GM21786 (cell line): ENCODE measurements around the gene HSPB3.
A peak's percentile ranks its signal among the peaks of the same experiment; 100 is the strongest.
"Not testable (repeated sequence)": the region's sequence is repeated elsewhere in the genome, so short reads cannot be mapped to it uniquely, and the experiment has no call there.

Experiments
- ATAC-seq: cut with Tn5 transposase; IDR thresholded peaks from one replicate; pipeline ENCODE4 v1.9.1; 2021; ENCODE audit not compliant: unreplicated experiment

HSPB3 gene

DNA sequence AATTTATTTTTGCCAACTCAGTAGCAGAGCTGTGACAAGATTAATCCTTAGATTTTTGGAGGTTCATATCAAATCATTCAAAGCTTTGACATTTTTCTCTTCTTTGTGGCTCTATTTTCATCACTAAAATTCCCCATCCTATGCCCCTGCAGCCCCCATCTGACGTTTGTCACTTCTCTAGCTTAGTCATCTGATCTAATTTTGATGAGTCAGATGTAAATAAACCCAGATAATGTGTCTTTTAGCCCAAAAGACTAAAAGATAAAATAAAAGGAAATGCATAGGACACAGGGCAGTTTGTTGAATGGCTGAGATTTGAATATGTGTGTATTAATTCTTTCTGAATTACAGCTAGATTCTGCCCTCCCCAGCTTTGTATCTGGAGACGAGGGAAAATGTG lies 897 bp upstream of the HSPB3 start:
- ATAC-seq = no peak

DNA sequence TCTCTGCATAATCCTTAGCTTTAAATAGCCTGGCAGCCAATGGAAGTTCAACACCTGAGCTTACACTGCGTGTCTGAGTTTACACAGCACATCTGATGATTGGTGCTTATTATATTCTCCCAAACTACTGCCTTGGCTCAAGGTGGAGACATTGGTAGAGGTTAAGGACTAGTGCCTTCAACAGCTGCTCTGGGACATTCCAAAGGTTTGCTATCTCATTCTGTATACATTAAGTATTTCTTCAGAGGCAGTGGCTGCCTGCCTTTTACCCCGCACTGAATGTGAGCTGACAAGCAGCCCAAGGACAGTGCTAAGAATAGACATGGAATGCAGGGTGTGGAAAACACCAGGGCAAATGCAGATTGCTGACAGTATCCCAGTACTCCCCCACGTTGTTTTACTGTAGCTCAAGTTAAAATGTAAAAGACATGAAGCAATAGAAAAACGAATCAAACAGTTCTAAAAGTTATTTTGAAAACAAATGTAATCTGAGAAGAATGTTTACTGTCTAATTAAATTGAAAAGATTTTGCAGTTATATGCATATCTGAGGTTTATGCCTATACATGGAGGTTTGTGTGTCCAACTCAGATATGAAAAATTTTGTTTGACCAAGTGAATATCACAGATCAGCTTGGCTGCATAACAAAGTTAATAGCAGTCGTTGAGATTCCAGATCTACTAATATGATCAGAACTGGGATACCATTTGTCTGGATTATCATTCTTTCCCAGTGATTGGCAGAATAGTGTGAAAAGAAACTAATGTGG lies 1.8 kb downstream of the HSPB3 start:
- ATAC-seq = no peak

DNA sequence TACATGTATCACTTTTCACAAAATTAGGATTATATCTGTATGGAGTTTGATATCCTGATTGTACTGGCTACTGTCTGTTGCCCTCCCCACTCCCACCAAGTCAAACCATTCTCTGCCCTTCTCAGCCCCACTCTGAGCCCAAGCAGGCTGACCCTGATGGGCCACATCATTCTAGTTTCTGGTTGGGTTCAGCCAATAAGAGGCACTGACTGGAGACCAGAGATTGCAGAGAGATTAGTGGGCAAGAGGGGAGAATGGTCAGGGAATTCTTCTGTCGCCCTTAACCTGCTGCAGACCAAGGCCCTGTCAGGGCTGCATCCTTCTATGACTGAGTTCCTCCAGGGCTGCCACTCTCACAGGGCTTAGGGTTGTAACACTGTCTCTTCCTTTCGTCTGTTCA lies 2.7 kb downstream of the HSPB3 start:
- ATAC-seq = no peak

DNA sequence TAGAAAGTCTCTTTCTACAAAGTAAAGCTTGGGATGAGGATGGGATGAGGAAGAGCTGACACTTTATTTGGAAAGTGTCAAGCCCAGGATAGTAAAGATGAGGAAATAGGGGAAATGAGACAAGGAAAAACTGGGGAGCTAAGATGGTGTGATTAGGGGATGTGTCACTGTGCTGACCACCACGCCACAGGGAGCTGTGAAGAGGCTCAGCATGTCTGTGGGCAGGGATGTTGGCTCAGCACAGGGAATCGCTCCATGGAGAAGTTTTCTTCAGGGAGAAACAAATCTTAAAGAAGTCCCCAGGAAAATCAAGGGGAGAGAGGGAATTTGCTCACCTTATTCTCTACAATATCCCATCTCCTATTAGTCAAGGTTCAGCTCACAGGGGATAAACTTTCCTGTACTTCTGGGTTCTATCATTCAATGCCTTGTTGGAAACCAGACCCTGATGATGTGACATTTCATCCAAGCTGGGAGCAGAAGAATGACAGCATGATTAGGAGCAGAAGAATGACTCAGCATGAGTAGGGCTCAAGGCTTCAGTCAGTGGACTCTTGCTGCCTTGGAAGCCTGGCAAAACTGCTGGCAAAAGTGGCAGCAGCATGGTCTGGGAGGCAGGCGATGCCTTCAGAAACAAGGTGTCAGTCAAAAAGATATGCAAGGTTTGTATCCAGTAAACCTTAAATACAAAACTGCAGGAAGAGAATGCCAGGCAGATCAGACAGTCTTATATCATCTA lies 4.9 kb downstream of the HSPB3 start:
- no peak for ATAC-seq

DNA sequence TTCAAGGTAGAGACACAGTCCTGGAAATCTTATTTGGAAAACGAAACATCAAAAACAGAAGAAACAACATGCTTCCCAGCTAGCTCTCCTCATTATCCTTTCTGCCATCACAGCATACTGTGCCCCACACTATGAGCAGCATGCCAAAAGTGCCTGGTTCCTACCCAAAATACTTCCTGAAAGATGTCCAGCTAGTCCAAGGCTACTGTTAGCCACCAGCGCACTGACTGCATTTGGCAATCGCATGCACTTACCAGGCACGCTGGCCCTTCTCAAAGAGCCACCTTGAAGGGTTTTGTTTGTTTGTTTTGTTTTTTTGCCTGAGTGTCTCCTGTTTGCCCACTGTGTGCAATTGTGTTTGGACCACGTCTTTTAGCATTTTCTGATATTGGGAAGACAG lies 6.8 kb downstream of the HSPB3 start:
- ATAC-seq = no peak

DNA sequence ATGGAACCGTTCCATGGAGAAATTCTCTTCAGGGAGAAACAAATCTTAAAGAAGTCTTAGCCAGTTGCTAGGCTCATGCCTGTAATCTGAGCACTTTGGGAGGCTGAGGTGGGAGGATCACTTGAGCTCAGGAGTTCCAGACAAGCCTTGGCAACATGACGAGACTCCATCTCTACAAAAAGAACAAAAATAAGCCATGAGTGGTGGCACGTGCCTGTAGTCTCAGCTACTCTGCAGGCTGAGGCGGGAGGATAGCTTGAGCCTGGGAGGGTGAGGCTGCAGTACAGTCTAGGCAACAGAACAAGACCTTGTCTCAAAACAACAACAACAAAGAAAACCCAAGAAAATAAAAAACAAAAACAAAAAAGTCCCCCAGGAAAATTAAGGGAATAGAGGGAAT lies 8.2 kb downstream of the HSPB3 start:
- ATAC-seq = no peak

DNA sequence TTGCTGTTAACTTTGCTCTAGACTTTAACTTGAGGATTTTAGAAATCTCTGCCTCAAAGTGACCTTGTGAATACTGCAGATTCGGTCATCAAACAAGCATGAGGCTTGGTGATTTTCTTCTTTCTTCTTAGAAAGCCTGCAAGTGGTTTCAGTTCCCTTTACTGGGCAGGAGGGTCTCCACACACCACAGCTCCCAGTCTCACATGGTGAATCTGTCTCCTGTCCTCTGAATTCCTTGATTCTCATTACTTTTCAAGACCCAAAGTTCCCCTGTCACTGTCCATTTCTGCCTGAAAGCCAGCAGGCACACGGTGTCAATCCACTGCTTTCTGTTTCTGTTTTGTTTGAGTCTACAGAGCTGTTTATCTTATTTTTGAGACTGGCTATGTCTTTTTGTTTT lies 14.1 kb downstream of the HSPB3 start:
- peak; percentile 81 for ATAC-seq

DNA sequence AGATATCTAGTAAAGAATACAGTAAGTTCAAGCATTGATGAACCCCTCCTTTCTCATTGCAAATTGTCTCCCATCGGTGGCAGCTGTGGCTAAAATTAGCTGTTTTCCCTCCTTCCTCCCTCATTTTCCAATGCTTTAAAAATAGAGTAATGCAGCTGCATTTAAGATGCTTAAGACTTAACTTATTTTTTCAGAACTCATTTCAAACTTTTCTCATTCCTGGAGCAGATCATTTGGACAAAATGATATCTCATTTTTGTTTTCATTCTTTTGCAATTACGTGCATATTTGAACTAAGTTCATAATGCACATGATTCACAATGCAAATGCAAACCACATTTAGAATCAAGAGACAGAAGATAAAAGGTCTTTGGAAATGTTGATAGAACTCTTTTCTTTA lies 14.6 kb downstream of the HSPB3 start:
- no peak for ATAC-seq

DNA sequence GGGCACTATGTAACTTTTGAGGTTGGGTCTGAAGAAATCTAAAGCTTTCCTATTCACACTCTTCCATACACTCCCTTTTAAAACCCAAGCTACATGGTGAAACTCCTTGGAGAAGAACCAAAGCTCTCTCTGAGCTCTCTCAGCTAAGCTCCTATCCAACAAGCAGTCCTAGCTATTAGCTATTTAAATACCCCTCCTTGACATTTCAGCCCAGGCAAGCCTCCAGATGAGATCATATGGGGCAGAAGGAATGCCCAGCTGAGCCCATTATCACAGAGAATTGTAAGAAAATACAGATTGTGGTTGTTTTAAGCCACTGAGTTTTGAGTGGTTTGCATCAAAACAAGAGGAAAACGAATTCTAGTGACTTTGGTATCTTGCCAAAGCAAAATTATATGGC lies 15.2 kb downstream of the HSPB3 start:
- no peak for ATAC-seq

DNA sequence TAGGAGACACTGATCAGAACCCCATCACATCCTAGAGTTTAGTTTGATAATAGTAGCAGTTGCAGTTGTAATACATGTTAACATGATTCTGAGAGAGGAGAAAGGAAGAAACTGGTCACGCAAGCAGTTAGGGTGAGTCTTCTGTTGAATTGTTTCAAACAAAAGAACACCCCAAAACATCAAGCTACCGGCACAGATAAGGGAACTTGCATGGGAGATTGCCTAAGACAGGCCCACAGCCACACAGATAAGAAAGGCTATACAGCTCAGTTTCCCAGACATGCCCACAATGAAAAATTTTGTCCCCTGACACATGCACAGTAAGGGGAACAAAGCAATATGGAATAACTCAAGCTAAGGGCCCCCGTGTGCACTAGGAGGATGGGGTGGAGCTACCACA lies 15.9 kb downstream of the HSPB3 start:
- no peak for ATAC-seq

DNA sequence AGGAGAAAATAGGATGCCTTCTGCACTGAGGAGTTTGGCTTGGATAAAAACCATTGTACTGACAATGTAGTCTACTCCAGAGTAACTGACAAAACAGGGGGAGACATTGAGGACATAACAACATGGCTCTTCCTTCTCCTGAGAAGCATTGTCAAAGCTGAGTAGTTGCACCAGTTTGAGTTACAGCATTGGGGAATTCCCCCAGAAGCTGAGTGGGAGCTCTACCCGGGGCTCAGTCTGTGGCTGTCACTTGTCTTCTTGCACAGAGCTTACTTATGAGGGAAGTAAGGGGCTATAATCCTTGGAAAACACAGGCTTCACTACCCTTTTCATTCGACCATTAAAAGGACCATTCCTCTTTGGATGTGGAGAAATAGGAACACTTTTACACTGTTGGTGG lies 21.2 kb downstream of the HSPB3 start:
- ATAC-seq = no peak

DNA sequence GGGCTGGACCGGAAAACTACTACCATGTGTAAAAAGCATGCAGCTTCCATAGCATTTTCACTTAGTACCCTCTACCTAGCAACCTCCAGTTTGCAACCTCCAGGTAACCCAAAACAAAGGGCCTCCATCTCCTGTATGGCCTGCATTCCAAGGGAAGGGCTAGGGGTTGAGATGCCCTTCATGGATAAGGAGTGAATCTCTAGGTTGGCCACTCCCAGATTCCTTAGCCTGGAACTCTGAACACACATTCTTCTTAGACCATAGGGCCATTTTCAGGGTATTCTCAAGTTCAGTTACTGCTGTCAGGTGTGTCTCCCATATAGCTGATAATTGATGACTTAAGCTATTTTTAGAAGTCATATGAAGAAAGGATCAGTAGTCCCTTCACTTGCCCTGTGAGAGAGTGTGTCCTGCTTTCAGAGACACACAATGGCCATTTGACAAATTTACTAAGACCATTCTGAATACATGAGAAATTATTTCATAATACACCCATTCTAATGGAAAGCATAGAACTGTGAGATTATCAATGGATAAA lies 22.5 kb downstream of the HSPB3 start:
- no peak for ATAC-seq

DNA sequence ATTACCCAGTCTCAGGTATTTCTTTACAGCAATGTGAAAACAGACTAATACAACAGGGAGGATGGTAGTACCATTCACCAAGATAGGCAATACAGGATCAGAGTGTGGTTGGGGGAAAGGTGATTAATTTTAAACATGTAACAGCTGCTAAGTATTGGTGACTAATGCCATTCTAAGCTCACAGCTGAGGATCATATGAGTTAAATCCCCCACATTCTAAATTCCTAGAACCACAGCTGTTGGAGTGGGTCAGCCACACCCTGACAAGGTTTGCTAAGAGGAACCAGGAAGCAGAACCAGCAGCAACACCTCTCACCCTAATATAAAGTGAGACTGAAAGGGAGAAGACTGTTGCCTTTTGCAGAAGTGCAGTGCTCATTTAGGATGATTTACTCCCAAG lies 24.8 kb downstream of the HSPB3 start:
- ATAC-seq = no peak

DNA sequence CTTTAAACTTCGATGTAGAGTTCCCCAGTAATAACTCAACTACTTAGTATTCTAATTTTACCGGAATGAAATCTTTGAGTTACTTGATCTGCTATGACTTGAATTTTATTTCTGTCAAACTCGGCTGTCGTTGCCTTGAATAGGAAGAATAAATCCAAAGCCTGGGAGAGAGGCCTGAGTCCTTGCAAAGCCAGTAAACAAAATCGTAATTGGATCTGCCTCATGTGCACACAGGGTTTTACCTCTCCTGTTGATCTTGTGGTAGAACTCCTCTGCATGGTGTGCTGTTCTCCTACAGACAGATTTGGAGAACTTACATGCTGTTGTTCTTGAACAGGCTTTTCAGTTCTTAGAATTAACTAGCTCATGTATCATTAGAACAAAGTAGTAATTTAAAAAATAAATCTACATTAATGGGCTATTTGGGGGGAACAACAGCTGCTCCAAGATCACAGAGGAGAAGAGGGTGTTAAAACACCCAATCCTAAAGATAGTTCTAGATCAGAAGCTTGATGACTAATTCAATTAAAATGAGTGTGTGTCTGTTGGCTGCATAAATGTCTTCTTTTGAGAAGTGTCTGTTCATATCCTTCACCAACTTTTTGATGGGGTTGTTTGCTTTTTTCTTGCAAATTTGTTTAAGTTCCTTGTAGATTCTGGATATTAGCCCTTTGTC lies 28.9 kb downstream of the HSPB3 start:
- no peak for ATAC-seq

DNA sequence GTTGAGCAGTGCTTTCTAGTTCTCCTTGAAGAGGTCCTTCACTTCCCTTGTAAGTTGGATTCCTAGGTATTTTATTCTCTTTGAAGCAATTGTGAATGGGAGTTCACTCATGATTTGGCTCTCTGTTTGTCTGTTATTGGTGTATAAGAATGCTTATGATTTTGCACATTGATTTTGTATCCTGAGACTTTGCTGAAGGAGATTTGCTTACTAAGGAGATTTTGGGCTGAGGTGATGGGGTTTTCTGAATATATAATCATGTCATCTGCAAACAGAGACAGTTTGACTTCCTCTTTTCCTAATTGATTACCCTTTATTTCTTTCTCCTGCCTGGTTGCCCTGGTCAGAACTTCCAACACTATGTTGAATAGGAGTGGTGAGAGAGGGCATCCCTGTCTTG lies 30.2 kb downstream of the HSPB3 start:
- not testable (repeated sequence) for ATAC-seq

DNA sequence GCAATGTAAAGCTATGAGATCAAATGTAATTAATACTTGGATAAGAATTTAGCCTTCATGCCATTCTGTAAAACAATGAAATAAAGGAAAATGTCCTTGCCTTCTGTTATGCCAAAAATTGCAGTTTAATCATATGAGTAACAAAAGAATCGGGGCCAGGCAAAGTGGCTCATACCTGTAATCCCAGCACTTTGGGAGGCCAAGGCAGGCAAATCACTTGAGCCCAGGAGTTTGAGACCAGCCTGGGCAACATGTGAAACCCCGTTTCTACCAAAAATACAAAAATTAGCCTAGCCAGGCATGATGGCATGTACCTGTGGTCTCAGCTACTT lies 34.1 kb downstream of the HSPB3 start:
- not testable (repeated sequence) for ATAC-seq

DNA sequence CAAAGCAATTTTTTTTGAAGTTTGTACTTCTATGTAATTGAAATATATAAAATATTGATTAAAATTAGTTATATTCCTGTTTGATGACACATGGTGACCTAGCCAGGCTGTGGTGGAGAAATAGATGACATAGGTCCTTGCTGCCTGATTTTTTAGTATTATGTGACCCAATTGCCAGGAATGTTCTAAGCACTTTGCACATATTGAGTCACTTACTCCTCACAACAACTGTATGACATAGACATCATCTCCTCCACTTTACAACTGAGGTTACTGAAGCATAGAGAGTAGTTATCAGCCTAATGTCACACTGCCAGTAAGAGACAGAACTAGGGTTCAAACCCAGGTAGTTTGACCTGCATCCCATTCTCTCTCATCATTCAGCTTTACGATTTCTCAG lies 35.8 kb downstream of the HSPB3 start:
- ATAC-seq = no peak

DNA sequence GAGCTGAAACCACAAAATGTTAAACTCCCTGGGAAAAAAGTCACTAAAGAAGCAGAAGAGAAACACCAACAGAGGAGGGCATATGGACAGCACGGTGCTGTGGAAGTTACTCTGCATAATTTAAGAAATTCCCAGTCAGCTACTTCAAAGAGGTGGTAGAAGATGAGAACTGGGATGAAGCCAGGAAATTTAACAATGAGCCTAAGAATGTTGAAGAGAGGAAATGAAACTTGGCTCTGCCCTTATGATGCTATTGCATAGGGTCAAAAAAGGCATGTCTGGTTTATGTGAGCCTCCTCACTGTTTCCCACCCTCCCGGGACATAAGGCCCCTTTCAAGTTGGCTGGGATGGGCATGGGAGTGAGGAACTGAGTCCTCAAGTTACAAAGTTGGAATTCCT lies 36.7 kb downstream of the HSPB3 start:
- ATAC-seq = no peak

DNA sequence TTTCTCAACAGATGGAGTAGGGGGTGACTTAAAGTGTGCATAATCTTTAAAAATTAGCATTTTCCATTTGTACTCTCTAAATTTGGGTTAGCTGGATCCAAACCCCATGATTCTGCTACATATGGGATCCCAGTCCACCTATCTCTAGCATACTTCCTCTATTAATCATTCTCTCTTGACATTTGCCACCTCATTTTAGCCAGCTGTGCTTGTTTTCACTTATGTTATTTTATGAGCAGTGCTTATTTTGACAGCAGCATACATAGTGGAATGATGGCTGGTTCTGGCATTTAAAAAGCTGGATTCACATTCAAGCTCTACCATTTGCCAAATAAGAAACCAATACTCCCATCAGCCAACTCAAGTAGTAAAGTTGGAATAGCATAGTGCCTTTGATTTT lies 39.5 kb downstream of the HSPB3 start:
- ATAC-seq = no peak
